ENCODE measurements around the gene TBC1D3H. TPM values are rescaled to one million over a fixed set of nuclear protein-coding genes. Genes with fewer than 3 reads are reported as not detected.
"Not testable (repeated sequence)": the region's sequence is repeated elsewhere in the genome, so short reads cannot be mapped to it uniquely, and the experiment has no call there.

TBC1D3H gene
- total RNA-seq (2021; fragmentation: NEBNext Ultra II Directional; extraction: Animal tissue kit (Norgen Biotek cat#: 25700)) (not detected in 2 replicates), polyA plus RNA-seq (2011; rRNA removed) (not detected in 2 replicates), polyA minus RNA-seq (2011; rRNA and poly(A)+ RNA removed) (not detected in 2 replicates)
- polyA plus RNA-seq (2011; cell fraction: cytosol; rRNA removed), result not detected
- not detected for polyA plus RNA-seq (2011; cell fraction: nucleus; rRNA removed)
- 1.8 TPM in 1 of 4 replicates, not detected in the others for polyA plus RNA-seq (2012, experiment 1 of 2)
- polyA plus RNA-seq (2012, experiment 2 of 2), result not detected
- polyA plus RNA-seq (2013, experiment 1 of 2), result 1.1 TPM
- polyA plus RNA-seq (2013, experiment 2 of 2), result 0.52 TPM
- not detected for polyA minus RNA-seq (2011; cell fraction: cytosol; rRNA and poly(A)+ RNA removed)
- 0.60 TPM for polyA minus RNA-seq (2011; cell fraction: nucleus; rRNA and poly(A)+ RNA removed)
- long read RNA-seq, experiment 1, result 0 reads
- long read RNA-seq, experiment 2, result 0 reads

GRCh38 chr17:36388385-36389245, at the start of gene TBC1D3H:
Gene TBC1D3H (minus strand): TSS chr17:36388435. CDS start chr17:36386895, 1,540 bp downstream.
- H3K79me2 ChIP-seq (ENCODE audit: control insufficient read depth in 1 of 2, insufficient read depth in 2 of 2, low read length in 2 of 2); H3K79me1 ChIP-seq (ENCODE audit: low read depth, low read length); H3K27ac ChIP-seq (ENCODE audit: low read depth, low read length); POLR2A ChIA-PET (ENCODE audit: partially characterized antibody); H3K14ac ChIP-seq (ENCODE audit: insufficient read length); H4K91ac ChIP-seq (replicated peaks; ENCODE audit: insufficient read length, low read length); H3K4ac ChIP-seq (replicated peaks; ENCODE audit: insufficient read length, low read depth, low read length); H3K36me3 ChIP-seq (ENCODE audit: control insufficient read depth in 2 of 4, insufficient read depth in 4 of 4, low read length in 3 of 4); H2BK12ac ChIP-seq (ENCODE audit: low read depth, low read length); H2BK20ac ChIP-seq (ENCODE audit: low read length); H4K5ac ChIP-seq (ENCODE audit: insufficient read length, low read depth, low read length); H2AFZ ChIP-seq (ENCODE audit: low read length); H3K23ac ChIP-seq (ENCODE audit: insufficient read length); H2AK5ac ChIP-seq (ENCODE audit: low read depth, low read length); H4K8ac ChIP-seq (ENCODE audit: extremely low read depth, insufficient read depth, low read length); FAIRE-seq; H2BK15ac ChIP-seq (ENCODE audit: low read length); H3K4me3 ChIP-seq (ENCODE audit: extremely low read depth in 1 of 4, insufficient read depth in 2 of 4, low read depth in 3 of 4, low read length in 4 of 4); H3K27me3 ChIP-seq (replicated peaks in 1 of 4; ENCODE audit: control insufficient read depth in 3 of 4, extremely low read depth in 1 of 4, insufficient read depth in 3 of 4, low read length in 3 of 4); H3K23me2 ChIP-seq (ENCODE audit: low read depth, low read length); H3K4me1 ChIP-seq (replicated peaks in 1 of 4; ENCODE audit: control insufficient read depth in 3 of 4, insufficient read depth in 4 of 4, low read length in 3 of 4); H3K4me2 ChIP-seq (ENCODE audit: insufficient read depth in 1 of 2, low read depth in 2 of 2, low read length in 2 of 2); DNase-seq (ENCODE audit: low read depth in 1 of 2, low spot score in 2 of 2); H2BK5ac ChIP-seq (ENCODE audit: low read depth, low read length); H3K9ac ChIP-seq (replicated peaks in 1 of 4; ENCODE audit: extremely low read depth in 1 of 4, low read depth in 3 of 4, low read length in 3 of 4); H4K20me1 ChIP-seq (replicated peaks in 1 of 2; ENCODE audit: control insufficient read depth in 1 of 2, insufficient read depth in 2 of 2, low read length in 2 of 2); H3K9me3 ChIP-seq (ENCODE audit: insufficient read depth in 2 of 2, low read depth in 1 of 2, low read length in 1 of 2); H3K56ac ChIP-seq (replicated peaks; ENCODE audit: insufficient read length, low read depth, low read length); CTCF ChIA-PET (ENCODE audit: partially characterized antibody); H2BK120ac ChIP-seq (replicated peaks; ENCODE audit: low read depth, low read length); H3K18ac ChIP-seq (ENCODE audit: extremely low read depth, low read length): not testable (repeated sequence)
- WGBS, 2 experiments (ENCODE audit: extremely low coverage in 1 of 2, insufficient coverage in 1 of 2, insufficient read length in 1 of 2, insufficient replicate concordance in 2 of 2, low coverage in 1 of 2, low lambda C conversion rate in 2 of 2, missing lambda C conversion rate in 1 of 2), result 75% methylated on average over 19 of the region's 19 CpGs; no CpG with 5 or more reads in 1 of the 2 experiments
